GM20000 (cell line): ENCODE results near the gene DNAH11.

Source experiments
- DNase-seq: peaks from one replicate; pipeline ENCODE4 v3.0.0; 2012; ENCODE audit warnings: low spot score
- TF ChIP-seq, protein P1 (sequence below): IDR thresholded peaks from 2 replicates; pipeline ENCODE4 v1.5.1; 2012; ENCODE audit warnings: mild to moderate bottlenecking, control low read depth; ENCODE audit errors: extremely low read depth, missing control alignments

Gene DNAH11

DNA sequence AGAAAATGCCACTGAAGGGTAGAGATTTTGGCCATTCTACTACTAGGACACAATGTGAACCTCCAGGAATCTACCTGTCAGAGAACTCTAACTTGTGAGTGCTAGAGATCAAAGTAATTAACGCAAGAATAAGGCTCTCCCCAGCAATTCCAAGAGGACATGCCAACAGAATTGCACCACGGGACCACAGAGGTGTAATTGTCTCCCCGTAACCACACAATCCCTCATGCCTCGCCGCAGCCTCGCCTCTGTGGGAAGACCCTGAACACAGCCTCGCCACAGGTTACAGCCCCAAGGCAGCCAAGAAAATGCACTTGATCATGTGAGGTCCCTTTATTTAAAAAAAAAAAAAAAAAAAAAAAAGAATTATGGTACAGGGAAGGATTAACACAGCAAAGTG lies 373.3 kb downstream of the DNAH11 start:
- TF ChIP-seq, protein P1, sequence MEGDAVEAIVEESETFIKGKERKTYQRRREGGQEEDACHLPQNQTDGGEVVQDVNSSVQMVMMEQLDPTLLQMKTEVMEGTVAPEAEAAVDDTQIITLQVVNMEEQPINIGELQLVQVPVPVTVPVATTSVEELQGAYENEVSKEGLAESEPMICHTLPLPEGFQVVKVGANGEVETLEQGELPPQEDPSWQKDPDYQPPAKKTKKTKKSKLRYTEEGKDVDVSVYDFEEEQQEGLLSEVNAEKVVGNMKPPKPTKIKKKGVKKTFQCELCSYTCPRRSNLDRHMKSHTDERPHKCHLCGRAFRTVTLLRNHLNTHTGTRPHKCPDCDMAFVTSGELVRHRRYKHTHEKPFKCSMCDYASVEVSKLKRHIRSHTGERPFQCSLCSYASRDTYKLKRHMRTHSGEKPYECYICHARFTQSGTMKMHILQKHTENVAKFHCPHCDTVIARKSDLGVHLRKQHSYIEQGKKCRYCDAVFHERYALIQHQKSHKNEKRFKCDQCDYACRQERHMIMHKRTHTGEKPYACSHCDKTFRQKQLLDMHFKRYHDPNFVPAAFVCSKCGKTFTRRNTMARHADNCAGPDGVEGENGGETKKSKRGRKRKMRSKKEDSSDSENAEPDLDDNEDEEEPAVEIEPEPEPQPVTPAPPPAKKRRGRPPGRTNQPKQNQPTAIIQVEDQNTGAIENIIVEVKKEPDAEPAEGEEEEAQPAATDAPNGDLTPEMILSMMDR, result no peak
- no peak for DNase-seq

DNA sequence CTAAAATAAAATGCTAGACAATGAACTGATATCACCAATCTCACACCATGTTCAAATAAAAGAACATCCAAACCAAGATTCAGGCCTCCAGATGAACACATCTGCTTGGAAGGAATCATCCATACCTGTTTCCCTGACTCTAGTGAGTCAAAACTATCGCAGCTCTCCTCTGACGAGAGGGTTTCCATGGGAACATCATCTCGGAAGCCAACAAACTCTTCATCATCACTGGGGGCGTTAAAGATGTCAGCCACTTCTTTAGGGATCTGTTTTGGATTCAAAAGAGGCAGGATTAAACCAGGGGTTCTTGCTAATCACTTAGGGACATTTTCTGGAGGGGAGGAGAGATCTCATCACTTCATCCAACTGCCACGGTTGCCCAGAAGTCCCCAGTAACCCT lies 373.8 kb downstream of the DNAH11 start:
- TF ChIP-seq, protein P1, result no peak
- DNase-seq, result no peak

DNA sequence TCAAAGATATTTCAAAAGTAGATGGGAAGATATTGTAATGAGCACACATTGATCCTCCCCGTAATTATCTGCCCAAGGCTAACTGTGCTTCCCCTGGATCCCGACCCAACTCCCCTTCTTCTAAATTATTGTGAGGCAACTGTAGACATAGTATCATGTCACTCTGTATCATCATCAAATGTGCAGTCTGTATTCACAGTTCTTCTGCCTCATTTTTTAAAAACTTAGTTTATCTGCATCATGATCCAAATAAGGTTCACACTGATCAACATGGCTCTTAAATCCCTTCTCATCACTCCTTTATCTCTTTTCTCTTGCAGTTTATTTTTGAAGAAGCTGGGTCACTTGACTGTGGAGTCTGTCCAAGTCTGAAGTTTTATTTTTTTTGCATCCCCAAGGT lies 375.4 kb downstream of the DNAH11 start:
- DNase-seq, result no peak
- TF ChIP-seq, protein P1, result no peak

DNA sequence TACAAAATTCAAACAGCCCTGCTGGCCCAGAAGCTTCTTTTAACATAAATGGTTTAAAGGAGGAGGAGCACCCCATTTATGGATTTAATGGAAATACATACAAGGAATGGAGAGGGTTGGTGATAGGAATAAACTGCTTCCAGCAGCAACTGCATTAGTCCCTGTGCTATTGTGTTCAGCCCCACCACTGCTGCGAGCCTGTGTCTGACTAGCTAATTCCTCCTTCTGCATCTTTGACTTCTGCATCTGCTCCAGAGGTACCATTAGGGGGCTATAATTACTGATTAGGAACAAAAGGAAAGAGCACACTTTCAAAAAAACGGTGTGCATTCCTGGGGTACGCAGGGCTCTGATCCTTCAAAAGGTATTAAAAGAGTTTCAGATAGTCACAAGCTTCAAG lies 378.1 kb downstream of the DNAH11 start:
- no peak for DNase-seq
- TF ChIP-seq, protein P1, result no peak

DNA sequence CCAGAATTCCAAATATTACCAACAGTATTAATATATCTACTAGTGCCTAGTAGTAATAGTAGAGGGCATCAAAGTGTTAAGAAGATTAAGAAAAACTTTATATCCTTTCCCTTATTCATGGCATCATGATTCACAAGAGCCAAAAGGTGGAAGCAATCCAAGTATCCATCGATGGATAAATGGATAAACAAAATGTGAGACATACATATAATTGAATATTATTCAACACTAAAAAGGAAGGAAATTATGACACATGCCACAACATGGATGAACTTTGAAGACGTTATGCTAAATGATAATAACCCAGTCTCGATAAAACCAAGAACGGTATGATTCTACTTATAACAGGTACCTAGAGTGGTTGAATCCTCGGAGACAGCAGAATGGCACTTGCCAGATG lies 379.8 kb downstream of the DNAH11 start:
- no peak for DNase-seq
- TF ChIP-seq, protein P1, result no peak

DNA sequence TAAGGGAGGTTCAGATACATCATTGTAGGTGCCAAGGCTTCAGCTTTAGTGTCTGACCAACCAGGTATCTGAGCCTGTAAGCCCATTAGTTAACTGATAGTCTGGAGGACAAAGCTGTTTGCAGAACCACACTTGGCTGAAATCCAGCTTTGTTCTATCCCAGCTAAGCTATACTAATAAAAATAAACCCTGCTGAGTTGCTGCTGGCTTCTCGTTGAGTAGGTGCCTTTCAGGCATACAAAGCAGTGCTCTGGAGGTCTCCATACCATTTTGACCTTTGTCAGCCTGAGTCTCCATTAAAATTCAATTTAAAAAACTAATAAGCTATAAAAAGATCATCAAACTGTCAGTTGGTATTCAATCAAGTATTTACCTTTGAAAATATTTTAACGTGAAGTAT lies 380.8 kb downstream of the DNAH11 start:
- TF ChIP-seq, protein P1, result no peak
- no peak for DNase-seq

DNA sequence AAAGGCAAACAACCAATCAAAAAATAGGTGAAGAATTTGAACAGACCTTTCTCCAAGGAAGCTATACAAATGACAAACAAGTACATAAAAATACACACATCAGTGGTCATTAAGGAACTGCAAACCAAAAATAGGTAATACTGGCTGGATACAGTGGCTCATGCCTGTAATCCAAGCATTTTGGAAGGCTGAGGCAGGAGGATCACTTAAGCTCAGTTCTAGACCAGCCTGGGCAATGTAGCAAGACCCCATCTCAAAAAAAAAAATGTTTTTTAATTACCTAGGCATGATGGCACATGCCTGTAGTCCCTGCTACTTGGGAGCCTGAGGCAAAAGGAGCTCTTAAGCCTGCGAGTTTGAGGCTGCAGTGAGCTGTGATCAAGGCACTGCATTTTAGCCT lies 383.6 kb downstream of the DNAH11 start:
- no peak for DNase-seq
- TF ChIP-seq, protein P1, result no peak
